Measurements from ENCODE around the gene OTUD3.

DNA sequence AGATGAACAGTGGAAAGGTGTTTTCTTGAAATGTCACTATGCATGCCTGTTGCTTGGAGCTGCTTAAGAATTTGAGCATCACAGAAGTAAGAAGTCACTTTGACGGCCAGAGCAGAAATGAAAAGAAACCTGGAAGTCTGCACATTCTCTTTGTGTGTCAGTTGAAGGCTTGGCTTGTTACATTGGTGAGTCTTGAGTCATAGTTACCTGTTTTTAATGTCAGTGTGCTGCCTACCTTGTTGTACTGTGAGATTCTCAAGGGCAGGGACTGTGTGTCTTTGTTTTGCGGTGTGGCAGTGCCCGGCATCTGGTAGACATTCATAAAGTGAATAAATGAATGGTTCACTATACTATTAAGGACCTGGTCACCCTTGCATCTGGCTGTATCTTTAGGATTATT lies 9.9 kb downstream of the OTUD3 start:
- TF ChIP-seq CTCF (optimal IDR thresholded peaks at IDR 0.05 in 1 of 3, IDR thresholded peaks at IDR 0.05 in 1 of 3, conservative IDR thresholded peaks at IDR 0.05 in 1 of 3; ENCODE audit: extremely low read depth in 1 of 3, insufficient read depth in 2 of 3, low read length in 3 of 3) (no peak), EZH2 (IDR thresholded peaks at IDR 0.05; ENCODE audit: low read length) (no peak)

All from keratinocyte (primary cell).